GM12878 (cell line): ENCODE results near the gene MIF. TPM values are rescaled to one million over a fixed set of nuclear protein-coding genes. Genes with fewer than 3 reads are reported as not detected.

ENCODE experiments used
- ATAC-seq: fragments of 200-7000 bp; cut with Tn5 transposase; 3 replicates; pipeline ENCODE4 v1.9.1; 2020; ENCODE audit warnings: mild to moderate bottlenecking, moderate library complexity
- BruUV-seq: library from RNA; stranded (reverse); fragments of 400-500 nt; replicated peaks from 2 replicates; lab custom pipeline; 2021; lab: Mats Ljungman, UMichigan
- CTCF ChIA-PET: fragments of 300-600 bp; sonication (Branson Sonifier 250); formaldehyde crosslinking; extraction: SDS; loops from one replicate; lab custom pipeline; 2021; ENCODE audit warnings: inconsistent platforms; lab: Yijun Ruan, JAX
- POLR2A ChIA-PET: fragments of 350-600 bp; formaldehyde crosslinking; extraction: SDS; loops from one replicate; lab custom pipeline; 2021; ENCODE audit warnings: inconsistent platforms; lab: Charles Lee
- RAD21 ChIA-PET: fragments of 300-600 bp; sonication (Branson Sonifier 250); formaldehyde crosslinking; loops from one replicate; lab custom pipeline; 2023; ENCODE audit warnings: antibody characterized with exemption; ENCODE audit not compliant: unreplicated experiment; lab: Charles Lee
- SMC1A ChIA-PET: fragments of 300-600 bp; sonication (Branson Sonifier 250); formaldehyde crosslinking; loops from one replicate; lab custom pipeline; 2023; ENCODE audit not compliant: unreplicated experiment, uncharacterized antibody; lab: Charles Lee
- DNase-seq: peaks from one replicate; pipeline ENCODE4 v3.0.0-alpha.2; 2011; ENCODE audit warnings: low read depth, low spot score
- FAIRE-seq: peaks from 3 replicates; lab custom pipeline; 2011; peaks lifted over from hg19 to GRCh38; lab: Jason Lieb, UNC
- H2AFZ ChIP-seq: 2 replicates; pipeline ENCODE4 v1.6.0; 2011; ENCODE audit warnings: low read depth, low read length, control low read depth; ENCODE audit not compliant: control insufficient read depth
- H3K27ac ChIP-seq: 2 replicates; pipeline ENCODE4 v1.5.1; 2011; ENCODE audit warnings: control low read depth; ENCODE audit not compliant: control insufficient read depth, insufficient read depth
- H3K27me3 ChIP-seq, 2 experiments: replicated peaks in 1 of 2; 2 replicates each; pipeline versions ENCODE4 v1.6.0 to v1.6.1; 2011; ENCODE audit warnings: low read length in 1 of 2; ENCODE audit not compliant: control insufficient read depth in 2 of 2, insufficient read depth in 2 of 2
- H3K36me3 ChIP-seq, 2 experiments: 2 replicates each; pipeline ENCODE4 v1.5.1; 2011; ENCODE audit warnings: low read length in 1 of 2; ENCODE audit not compliant: control insufficient read depth in 2 of 2, insufficient read depth in 2 of 2
- H3K4me1 ChIP-seq: 2 replicates; pipeline ENCODE4 v1.6.1; 2011; ENCODE audit warnings: mild to moderate bottlenecking, low read length, moderate library complexity, mixed read lengths; ENCODE audit not compliant: control insufficient read depth, insufficient read depth
- H3K4me2 ChIP-seq: 2 replicates; pipeline ENCODE4 v1.6.0; 2011; ENCODE audit warnings: control low read depth; ENCODE audit not compliant: control insufficient read depth, insufficient read depth
- H3K4me3 ChIP-seq: fragments of 200-600 bp; sonication (generic); 2 replicates; pipeline ENCODE4 v1.5.1; 2016
- H3K79me2 ChIP-seq: 2 replicates; pipeline ENCODE4 v1.6.0; 2011; ENCODE audit warnings: low read length; ENCODE audit not compliant: control insufficient read depth, insufficient read depth
- H3K9ac ChIP-seq: 2 replicates; pipeline ENCODE4 v1.8.0; 2011; ENCODE audit warnings: low read length, control low read depth, mixed read lengths; ENCODE audit not compliant: control insufficient read depth, insufficient read depth
- H3K9me3 ChIP-seq: replicated peaks from 3 replicates; pipeline ENCODE4 v1.5.1; 2011; ENCODE audit warnings: mild to moderate bottlenecking, low read length; ENCODE audit not compliant: control insufficient read depth, insufficient read depth
- H4K20me1 ChIP-seq: 2 replicates; pipeline ENCODE4 v1.6.0; 2011; ENCODE audit not compliant: control insufficient read depth, insufficient read depth
- ATF7 ChIP-seq: fragments of 450-650 bp; IDR thresholded peaks from 2 replicates; pipeline ENCODE4 v1.6.1; 2016; ENCODE audit warnings: low read depth, mild to moderate bottlenecking
- CBX3 ChIP-seq: fragments of 200-600 bp; sonication (generic); IDR thresholded peaks from 2 replicates; pipeline ENCODE4 v1.6.1; 2016; ENCODE audit warnings: low read depth, borderline replicate concordance
- HDAC6 ChIP-seq: fragments of 200-600 bp; sonication (generic); IDR thresholded peaks from one replicate; pipeline ENCODE4 v1.8.0; 2017; ENCODE audit warnings: antibody characterized with exemption; ENCODE audit not compliant: unreplicated experiment
- NR2C2 ChIP-seq: IDR thresholded peaks from 2 replicates; pipeline ENCODE4 v1.6.1; 2011; ENCODE audit warnings: borderline replicate concordance, low read depth; ENCODE audit not compliant: control insufficient read depth, insufficient read length
- NRF1 ChIP-seq: conservative IDR thresholded peaks from 2 replicates; pipeline ENCODE4 v1.6.1; 2011; ENCODE audit warnings: mild to moderate bottlenecking, low read depth, low read length, improper control_type of control experiment
- WGBS: methylation state at CpG from one replicate; pipeline ENCODE4 v1.1.6; 2016; ENCODE audit warnings: low lambda C conversion rate; ENCODE audit not compliant: insufficient replicate concordance, insufficient coverage; ENCODE audit errors: missing lambda C conversion rate; 5-methylcytosine and 5-hydroxymethylcytosine counted together
- in situ Hi-C: fragments of 300-500 bp; cut with MboI; formaldehyde crosslinking; loops from 9 replicates; pipeline ENCODE4 v1.14.3; 2018; ENCODE audit warnings: mixed read lengths
- intact Hi-C: fragments of 100-400 bp; cut with micrococcal nuclease; formaldehyde crosslinking; loops from one replicate; pipeline ENCODE4 v1.14.2; 2022; ENCODE audit not compliant: unreplicated experiment
- polyA plus RNA-seq, 11 experiments: library from polyadenylated mRNA; depleted of rRNA in 4 of 11; unstranded in 6 of 11; stranded (reverse) in 5 of 11; fragments of >200 nt; fragmentation: Nextera tagmentation in 4 of 11; fragmentation: Illumina TruSeq in 1 of 11; extraction: Ambion mirVana in 4 of 11; extraction: Trizol in 1 of 11; gene quantifications; 1 replicate in 1 of 11; 2 replicates in 10 of 11; pipeline versions ENCODE4 v1.2.1 to v1.2.3, GENCODE V29; 2011 to 2016; ENCODE audit warnings: inconsistent platforms in 2 of 11, missing spikeins in 2 of 11, low read depth in 1 of 11
- total RNA-seq, 4 experiments: library from RNA; depleted of rRNA in 3 of 4; stranded (reverse); fragments of >200 nt in 3 of 4; fragmentation: Illumina TruSeq in 1 of 4; extraction: Trizol in 1 of 4; gene quantifications; 2 replicates each; pipeline versions ENCODE4 v1.2.1 to v1.2.3, GENCODE V29; 2013 to 2021

MIF gene
- total and polyA plus RNA-seq, 10 of the 15 experiments (the other 5 are each of a cell fraction or from before 2014, with no cell fraction given), result 37.7 to 2,972 (median 766) TPM

DNA sequence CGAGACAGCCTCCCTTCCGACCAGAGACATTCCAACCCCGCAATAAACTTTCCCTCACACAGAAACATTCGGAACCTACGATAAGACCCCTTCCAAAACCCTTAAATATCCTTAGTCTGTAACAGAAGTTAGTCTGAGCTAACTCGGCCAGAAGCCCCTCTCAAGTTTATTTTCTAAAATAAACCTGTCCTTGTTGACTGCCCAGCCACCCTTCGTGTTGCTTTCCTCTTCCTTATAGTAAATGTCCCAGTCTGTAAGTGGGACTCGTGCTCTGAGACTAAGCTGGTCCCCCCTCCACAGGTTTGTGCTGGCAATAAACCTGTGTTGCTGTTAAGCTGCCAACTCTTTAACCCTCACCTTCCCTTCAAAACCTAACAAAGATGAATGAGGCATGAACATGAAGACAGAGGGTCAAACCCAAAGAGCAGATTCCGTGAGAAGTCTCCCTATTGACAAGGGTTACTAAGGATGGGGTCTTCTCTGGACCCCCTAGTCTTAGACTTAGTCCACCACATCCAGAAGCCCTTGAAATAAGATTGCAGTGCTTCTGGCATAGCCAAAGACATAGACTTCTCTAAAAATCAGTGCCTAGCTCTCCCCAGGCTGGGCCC is 18.2 kb downstream of the MIF start:
- no peak for ATAC-seq
- Histone ChIP-seq H3K27ac (0 out of 2 replicates have a peak overlapping the region, but pooled peaks have one; percentile 1), H3K79me2 (peaks cover 7% of the 10 kb centered on the region), H3K27me3 (no peaks in the 10 kb centered on the region)
- 96% methylated on average over 9 of the region's 9 CpGs for WGBS
- TF ChIP-seq HDAC6 (no peak), ATF7 (no peak), NR2C2 (no peak), CBX3 (no peak), NRF1 (no peak)
- TF ChIP-seq, all 136 proteins: peak for 0
- Histone ChIP-seq H4K20me1 (no peaks in the 10 kb centered on the region), H3K9ac (no peak overlapping the region), H3K4me3 (no peak overlapping the region), H3K4me2 (peak overlapping the region; percentile 79; the same call in 1 of the 2 replicates), H2AFZ (no peak overlapping the region), H3K4me1 (peaks cover 2% of the 10 kb centered on the region; the same call in 1 of the 2 replicates), H3K36me3 (peaks cover 0 to 4% of the 10 kb centered on the region in 2 experiments; a peak in 1 of 4 replicates), H3K9me3 (no peaks in the 10 kb centered on the region)
- no TSS peak for BruUV-seq
- ChIA-PET POLR2A (interaction anchor here (0.8 to 2.4 kb wide), 4 partner anchors 14 to 54 kb away, joined by 4 to 29 read pairs (median 12); partner anchors contain the start of genes MIF and SLC2A11), CTCF (interaction anchor here (1.0 to 6.2 kb wide), 2 partner anchors 18 to 54 kb away, joined by 3 to 37 read pairs; partner anchors contain the start of gene MIF), RAD21 (interaction anchor here (1.7 to 2.5 kb wide), 2 partner anchors 18 to 61 kb away, joined by 3 to 16 read pairs; partner anchors contain the start of gene MIF), SMC1A (interaction anchor here (2.2 kb wide), 1 partner anchor 18 kb away, joined by 14 read pairs; the partner anchor contains the start of gene MIF)
- no peak for FAIRE-seq
- in situ Hi-C loops, result no loop called here
- DNase-seq, result no peak
- intact Hi-C loops, result no loop called here
